ENCODE data around the gene E2F2.

- TF ChIP-seq EZH2 (IDR thresholded peaks at IDR 0.05; ENCODE audit: borderline replicate concordance, low read depth, low read length, poor library complexity, severe bottlenecking) (no peak), CTCF (conservative IDR thresholded peaks at IDR 0.05; ENCODE audit: low read depth, low read length) (no peak)
Observed at GRCh38 chr1:23578997-23579363, 47.9 kb upstream of the E2F2 start.

Data from A673 (cell line).